HG03442 (cell line): ENCODE results near the gene ZNF407.

Source experiments
- ATAC-seq: cut with Tn5 transposase; IDR thresholded peaks from one replicate; pipeline ENCODE4 v1.9.1; 2021; ENCODE audit warnings: mild to moderate bottlenecking, moderate library complexity; ENCODE audit not compliant: unreplicated experiment

Gene ZNF407

DNA sequence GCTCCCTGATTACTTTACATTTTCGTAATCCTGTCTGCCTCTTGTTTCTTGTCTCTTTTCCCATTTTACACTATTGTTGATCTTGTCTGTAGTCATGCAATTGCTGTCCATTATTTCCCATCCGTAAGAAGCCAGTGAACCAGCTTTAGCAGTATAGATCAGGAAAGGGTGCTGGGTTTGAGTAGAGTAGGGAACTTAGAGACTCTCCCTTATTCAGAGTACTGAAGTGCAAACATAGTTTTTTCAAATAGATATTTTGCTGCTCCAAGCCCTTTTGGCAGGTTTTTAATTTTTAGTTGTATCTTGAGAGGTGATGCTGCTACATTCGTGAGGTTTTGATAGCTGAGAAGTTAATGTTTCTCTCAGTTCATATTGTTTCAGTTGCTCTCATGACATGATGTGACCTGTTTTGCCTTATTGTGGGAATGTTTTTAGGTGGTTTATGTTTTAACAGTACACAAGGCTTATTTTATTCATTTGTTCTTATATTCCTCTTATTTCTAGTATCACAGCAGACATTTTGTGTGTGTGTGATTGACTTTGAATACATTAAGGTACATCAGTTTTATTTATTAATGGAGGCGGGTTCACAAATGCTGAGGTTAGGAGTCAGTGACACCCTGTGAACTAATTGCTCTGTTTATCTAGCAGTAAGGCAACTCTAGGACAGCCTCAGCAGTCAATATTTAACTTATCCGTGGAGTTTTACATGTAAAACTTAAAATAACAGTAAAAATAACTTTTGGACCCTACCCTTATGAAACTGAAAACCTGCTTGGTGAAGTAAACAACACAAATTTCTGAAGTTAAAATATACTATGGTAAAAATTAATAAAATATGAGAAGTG, 118.4 kb downstream of the ZNF407 start:
- no peak for ATAC-seq

DNA sequence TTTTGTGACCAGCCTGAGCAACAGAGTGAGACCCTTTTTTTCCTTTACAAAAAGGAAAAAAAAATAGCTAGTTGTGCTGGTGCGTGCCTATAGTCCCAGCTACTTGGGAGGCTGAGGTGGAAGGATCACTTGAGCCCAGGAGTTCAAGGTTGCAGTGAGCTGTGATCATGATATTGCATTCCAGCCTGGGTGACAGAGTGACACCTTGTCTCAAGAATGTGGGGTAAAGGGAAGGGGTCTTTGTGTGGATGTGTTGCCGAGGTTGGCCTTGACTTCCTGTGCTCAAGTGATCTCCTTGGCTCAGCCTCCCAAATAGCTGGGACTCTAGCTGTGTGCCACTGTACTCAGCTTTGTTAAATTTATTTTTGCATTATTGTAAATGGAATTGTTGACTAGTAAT, 120.6 kb downstream of the ZNF407 start:
- no peak for ATAC-seq

DNA sequence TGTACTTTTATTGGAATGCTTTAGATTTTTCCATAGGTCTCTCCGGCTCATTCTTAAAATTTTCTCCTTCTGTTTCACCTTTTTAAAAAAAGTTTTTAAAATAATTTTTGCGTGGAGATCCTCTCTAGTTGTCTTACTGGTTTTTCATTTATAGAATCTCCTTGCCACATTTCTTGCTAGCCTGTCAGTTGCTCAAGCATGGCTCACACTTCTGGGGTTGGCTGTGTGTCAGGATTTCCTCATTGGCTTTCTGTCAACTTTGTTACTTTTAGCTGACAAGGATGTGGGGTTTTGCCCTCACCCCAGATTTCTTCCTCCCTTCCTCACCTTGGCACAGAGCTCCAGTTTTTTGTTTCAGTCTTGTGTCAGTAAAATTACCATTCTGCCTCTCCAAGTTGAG, 124.6 kb downstream of the ZNF407 start:
- no peak for ATAC-seq

DNA sequence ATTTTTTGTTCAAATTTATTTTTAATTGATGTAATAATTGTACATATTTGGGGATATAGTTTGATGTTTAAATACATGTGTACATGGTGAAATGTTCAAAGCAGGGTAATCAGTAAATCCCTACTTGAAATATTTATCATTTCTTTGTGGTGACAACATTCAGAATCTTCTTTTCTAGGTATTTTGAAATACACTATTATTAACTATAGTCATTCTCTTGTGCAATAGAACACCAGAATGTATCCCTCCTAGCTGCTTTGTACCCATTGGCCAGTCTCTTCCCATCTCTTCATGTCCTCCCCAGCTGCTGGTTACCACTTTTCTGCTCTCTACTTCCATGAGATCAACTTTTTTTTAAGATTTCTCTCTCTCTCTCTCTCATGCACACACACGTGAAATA, 126.5 kb downstream of the ZNF407 start:
- no peak for ATAC-seq

DNA sequence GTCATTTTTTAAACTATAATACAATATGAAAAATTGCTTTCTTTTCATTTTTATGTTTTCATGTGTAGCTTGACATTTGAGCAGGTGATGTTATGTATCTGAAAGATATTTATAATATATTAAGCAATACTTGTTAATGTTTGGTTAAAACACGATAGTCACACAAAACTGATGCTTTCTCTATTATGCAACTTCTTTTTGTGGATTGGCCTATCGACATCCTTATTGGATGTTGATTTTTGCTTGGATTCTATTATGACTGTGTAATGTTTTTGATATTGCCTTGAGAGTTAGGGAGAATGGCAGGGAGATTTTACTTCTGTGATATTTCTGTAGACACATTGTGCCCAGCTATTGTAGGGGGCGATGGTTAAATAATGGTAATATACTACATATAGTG, 128.0 kb downstream of the ZNF407 start:
- ATAC-seq, result no peak

DNA sequence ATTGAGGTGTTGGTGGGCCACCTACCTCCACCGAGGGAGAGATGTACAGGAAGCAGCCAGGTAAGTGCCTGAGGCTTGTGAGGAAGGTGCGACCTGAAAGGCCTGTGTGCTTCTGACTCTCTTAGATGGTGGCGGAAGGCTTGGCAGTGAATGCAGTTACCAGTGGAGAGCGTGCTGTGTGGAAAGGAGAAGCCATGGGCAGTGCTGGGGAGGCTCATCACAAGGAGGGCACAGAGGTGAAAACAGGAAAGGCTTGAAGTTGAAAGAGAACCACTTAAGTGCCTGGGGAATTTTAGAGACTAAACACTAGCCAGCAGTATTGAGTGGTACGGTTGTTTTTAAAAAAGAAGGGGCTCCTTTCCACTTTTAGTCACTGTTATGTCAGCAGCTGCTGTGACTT, 130.9 kb downstream of the ZNF407 start:
- ATAC-seq, result no peak

DNA sequence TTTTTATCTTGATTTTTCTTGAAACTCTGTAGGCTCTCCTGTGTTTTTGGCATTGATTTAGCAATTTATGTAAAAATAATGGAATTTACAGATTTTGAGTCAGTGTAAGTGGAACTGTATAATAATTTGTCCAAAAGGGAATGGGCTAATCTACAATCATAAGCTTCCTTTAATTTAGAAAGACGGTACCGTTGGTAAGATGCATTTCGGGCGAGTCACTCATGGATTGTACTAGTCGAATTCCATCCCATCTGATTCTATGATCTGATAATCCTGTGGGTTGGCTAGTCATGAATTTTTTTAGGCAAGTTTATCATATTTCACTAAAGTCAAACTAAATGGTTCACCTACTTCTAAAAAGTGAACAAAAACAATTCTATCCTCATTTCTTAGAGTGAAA, 133.4 kb downstream of the ZNF407 start:
- no peak for ATAC-seq

DNA sequence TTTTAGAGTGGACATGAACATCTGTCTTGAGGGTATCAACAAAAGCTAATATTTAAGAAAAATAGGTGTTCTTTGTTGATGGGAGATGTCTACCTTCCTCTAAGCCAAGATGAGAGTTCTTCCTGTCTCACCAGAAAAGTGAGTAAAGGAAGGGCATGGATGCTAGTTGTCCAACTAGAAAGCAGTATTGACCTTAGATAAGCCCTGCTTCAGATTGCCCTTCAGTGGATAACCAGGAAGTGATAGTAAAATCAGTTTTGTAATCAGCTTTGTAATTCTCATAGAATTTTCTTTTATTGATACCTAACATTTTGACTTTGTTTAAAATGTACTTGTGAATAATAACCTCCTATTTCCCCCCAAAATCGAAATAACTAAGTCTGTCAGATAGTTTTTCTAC, 134.7 kb downstream of the ZNF407 start:
- no peak for ATAC-seq

DNA sequence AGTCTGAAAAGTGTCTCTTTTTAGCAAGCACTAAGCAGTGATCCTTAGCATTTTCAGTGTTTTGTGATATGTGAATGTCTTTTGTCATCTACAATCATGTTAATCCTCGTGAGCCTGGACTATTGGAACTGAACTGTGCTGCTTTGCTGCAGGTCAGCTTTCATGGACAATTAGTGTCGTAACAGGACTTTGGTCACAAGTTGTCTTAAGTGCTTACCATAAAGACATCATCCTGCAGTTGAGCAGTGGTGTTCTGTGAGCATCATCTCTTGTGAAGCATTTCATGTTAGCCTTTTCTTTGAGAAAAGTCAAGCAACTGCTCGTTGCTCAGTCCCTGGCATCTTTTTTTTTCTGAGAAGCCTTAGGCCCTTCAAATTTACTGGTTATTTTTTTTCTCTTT, 135.9 kb downstream of the ZNF407 start:
- ATAC-seq, result no peak

DNA sequence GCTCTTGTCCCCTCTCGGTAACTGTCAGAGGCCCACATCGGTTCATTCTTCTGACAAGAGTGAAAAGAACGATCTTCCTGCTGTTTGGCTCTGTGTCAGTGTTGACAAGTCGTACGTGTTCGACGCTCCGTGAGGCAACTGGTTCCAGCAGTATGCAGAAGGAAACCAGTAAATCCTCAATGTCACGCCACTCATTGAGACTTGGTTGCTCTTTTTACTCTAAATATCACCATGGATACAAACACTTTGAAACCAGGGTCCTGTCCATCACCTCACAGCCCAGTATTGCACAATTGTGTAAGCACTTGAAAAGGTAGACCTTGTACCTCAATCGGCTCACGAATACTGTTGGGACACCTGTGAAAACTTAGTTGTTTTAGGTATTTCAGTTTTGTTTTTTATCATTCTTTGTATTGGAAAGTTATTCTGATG, 136.4 kb downstream of the ZNF407 start:
- ATAC-seq, result no peak

DNA sequence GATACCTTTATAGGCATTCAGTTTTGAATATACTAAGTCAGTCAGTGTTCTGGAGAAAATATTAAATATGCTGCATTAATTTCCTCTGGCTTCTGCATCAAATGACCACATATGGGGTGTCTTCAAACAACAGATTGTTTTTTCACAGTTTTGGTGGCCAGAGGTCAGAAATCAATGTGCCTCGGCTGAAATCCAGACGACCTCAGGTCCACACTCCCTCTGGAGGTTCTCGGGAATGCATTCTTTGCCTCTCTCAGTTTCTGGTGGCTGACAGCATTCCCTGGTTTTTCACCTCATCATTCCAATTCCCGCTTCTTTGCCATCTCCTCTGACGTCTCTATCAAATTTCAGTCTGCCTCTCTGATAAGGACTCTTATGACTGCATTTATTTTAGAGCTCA, 142.3 kb downstream of the ZNF407 start:
- ATAC-seq, result no peak

DNA sequence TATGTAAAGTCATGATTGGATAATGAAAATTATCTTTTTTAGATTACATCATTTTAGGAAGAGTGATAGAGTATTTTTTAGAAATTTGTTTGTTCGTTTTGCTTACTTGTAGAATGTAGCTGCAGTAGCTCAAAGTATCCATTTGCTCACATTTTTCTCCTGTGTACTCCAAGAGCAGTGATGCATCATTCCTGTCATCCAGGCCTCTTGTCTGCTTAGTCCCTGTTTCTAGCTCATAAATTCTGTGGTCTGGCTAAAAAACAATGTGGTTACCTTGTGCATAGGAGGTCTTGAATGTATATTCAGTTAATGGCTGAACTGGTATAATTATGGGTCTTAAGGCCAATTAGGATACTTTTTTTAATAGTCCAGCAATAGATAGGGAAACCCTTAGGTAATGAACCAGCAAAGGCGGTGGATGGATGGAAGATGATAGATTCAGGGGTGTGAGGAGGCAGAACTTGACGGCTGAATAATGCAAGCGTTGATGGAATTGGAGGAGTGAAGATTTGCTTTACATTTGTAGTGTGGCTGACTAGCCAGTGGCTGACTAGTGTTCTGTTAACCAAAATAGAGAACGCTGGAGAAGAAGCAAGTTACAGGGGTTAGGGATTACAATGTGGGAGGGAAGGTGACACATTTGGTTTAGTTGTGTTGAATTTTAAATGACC, 145.0 kb downstream of the ZNF407 start:
- no peak for ATAC-seq

DNA sequence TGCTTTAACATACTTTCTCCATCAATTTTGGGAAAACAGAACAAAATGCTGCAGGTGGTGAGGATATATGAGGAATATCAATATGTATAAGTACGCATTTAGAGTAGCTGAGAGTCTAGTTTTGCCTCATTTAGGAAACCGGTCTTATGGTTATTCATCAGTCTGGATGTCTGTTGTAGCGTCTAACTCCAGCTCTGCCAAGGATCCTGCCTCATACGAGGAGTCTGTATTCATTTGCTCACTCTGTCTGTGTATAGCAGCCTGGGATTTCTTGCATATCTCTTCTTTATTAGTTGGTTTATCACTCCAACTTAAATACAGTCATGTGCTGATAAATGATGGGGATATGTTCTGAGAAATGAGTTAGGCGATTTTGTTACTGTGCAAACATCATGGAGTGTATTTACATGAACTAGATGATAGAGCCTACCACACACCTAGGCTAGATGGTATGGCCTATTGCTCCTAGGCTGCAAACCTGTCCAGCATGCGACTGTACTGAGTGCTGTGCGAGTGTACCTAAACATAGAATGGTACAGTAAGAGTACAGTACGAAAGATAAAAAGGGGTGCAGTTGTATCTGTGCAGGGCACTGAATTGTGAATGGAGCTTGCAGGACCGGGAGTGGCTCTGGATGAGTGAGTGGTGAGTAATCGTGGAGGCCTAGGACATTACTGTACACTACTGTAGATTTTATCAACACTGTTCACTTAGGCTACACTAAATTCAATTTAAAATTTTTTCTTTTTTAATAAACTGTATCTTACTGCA, 148.1 kb downstream of the ZNF407 start:
- ATAC-seq, result no peak

DNA sequence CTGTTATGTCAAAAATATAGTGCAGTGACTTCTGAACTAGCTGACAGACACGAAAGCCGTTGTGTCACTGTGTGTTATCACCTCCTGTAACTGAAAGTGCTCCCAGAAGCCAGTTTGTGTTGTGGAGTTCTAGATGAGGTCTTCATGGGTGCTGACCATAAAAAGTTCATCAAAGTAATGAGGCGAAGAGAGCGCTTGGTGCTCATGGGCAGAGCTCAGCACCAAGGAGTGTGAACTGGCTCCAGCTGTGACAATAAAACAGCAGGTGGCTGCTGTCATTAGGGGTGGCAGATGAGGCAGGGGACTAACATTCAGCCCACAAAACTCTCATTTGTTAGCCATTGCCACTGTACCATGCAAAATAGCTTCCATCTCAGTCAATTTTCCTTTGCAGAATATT, 151.1 kb downstream of the ZNF407 start:
- no peak for ATAC-seq

DNA sequence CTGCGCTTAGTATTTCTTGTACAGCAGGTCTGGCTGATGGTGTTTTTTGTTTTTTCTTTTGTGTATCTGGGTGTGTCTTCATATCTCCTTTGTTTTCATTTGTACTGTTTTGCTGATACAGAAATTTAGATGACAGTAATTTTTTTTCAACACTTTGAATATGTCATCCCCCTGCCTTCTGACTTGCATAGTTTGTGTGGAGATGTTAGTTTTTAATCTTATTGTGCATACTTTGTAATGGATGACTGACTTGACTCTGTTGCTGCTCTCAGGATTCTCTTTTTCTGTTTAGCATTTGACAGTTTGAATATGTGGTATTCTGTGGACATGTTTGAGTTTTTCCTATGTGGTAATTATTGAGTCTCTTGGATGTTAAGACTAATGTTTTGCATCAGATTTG, 161.3 kb downstream of the ZNF407 start:
- no peak for ATAC-seq

DNA sequence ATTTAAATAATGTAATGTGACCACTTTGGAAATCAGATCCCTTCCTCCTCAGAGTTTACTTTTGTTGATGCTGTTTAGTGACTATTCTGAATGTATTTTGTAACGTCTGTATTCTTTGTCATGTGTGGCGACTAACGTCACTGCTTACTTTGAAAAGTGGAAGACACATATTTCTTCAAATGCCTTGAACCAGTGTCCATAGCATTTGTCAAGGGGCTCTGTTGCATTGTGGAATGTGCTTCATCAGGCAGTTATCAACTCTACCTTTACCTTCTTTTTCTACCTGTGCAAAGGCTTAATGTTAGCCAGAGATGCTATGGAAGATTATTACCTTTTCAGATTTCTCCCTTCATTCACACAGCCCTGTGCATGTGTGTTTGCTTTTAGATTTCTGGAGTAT, 162.4 kb downstream of the ZNF407 start:
- ATAC-seq, result no peak

DNA sequence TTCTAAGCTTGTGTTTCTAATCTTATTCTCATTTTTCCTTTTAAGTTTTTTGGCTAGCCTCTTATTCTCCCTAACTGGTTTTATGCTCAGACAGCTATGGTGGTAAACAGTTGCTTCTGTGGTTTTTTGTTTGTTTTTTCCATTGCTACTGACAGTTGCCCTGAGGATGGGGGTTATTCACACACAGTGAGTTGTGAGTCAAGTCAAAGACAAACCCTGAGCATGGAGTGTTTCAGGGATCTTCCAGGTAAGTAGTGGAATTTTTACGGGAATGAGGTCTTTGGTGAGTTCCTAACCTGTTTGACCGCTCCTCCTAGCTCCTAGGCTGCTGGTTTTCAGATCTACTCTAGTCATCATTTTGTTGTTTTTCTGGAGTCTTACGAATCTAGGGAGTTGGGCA, 162.8 kb downstream of the ZNF407 start:
- ATAC-seq, result no peak

DNA sequence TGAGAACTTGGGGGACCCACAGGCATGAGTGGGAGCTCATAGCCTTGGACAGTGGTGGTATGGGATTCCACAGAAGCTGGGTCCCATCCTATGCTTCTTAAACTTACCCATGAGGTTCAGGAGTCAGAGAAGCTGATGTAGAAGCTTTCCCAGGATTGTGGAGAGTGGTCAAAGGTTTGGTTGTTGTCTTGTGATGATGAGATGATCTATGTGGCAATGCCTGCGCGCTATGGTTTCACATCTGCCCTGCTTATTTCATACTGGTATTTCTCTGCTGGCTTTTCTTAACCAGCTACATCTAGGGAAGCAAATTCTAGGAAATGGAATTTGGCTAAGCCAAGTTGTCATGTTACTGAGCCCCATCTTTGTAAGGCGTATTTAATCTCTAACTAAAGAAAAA, 168.6 kb downstream of the ZNF407 start:
- no peak for ATAC-seq

DNA sequence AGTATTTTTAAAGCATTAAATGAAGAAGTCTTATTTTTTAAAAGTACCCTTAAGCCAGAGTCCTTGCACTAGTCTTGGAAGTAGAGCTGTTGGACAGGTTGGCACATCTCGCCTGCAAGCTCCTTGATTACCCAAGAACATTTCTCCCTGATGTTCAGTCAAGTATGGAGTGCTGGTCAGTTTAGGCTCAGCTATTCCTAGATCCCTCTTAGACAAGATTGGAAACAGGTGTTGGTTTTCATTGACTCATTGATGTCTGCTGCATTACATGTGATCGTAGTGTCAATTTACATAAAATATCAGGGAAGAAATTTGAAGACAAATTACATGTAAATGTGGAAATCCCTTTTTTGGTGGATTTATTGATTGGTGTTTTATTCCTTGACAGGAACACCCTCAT, 170.4 kb downstream of the ZNF407 start:
- ATAC-seq, result no peak

DNA sequence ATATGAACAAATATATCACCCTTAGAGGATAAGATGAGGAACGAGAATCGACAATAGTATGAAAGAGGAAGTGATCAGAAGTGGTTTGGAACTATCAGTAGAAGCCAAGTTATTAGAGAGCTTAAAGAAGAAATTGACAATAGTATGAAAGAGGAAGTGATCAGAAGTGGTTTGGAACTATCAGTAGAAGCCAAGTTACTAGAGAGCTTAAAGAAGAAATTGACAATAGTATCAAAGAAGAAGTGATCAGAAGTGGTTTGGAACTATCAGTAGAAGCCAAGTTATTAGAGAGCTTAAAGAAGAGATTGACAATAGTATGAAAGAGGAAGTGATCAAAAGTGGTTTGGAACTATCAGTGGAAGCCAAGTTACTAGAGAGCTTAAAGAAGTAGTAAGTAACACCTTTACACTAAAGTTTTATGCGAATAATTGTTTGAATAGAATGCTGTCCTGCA, 175.5 kb downstream of the ZNF407 start:
- ATAC-seq, result peak; percentile 84

DNA sequence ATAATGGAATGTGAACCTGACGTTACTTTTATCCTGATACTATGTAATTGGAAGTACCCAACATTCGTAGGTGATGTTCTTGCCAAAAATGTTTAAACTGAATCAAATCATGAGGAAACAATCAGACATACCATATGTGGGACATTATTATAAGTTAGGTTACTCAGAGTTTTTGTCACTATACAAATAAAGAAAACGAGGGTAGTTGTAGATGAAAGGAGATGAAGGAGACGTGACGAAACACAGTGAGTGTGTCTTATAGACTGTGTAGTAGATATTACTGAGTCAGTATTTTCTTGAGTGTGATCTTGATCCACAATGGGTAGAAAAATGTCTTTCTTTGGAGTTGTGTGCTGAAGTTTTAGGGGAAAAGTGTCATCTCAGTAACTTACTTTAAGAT, 176.8 kb downstream of the ZNF407 start:
- ATAC-seq, result no peak

DNA sequence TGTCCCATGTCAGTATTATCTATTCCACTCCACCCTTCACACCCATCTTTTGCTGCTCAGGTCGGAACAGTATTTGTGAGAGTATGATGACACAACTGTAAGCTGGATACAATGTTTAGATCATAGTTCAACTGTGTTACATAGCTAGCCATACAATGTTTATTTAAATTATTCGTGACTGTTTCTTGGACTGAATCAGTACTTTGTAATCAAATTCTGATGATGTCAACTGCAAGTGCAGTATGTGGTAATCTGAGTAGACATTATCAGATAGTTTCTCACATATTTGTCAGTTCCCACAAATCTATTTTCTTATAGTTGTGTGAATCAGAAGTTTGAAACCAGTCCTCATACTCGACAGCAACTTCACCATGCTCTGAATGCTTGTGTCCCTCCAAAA, 177.6 kb downstream of the ZNF407 start:
- ATAC-seq, result no peak
